Measurements from ENCODE around the gene KCNB1. TPM values are rescaled to one million over a fixed set of nuclear protein-coding genes. Genes with fewer than 3 reads are reported as not detected.

The KCNB1 gene
- total RNA-seq, 1 donor from 2014 or later = 2.8 TPM

DNA sequence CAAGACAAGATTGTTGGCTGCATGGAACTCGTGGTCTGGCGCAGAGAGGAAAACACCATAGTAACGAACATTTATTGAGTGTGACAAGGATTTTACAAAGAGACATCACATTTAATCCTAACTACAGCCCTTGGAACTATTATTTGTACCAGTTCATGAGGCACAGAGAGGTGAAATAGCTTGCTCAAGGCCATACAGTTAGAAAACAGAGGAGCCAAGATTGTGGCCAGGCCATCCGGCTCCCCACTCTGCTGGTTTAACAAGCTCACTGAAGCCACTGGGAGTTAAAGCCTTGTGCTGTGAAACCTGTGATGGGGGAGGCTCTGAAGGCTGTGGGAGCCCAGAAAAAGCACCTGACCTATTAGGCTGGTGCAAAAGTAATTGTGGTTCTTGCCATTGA, 129.7 kb downstream of the KCNB1 start:
- DNase-seq (ENCODE audit: low read depth, low spot score) = no peak
- Mint-ChIP-seq H3K9me3 (no peaks in the 10 kb centered on the region), H3K4me1 (peaks cover 3% of the 10 kb centered on the region), H3K36me3 (ENCODE audit: low read depth) (no peaks in the 10 kb centered on the region), H3K27ac (ENCODE audit: unreplicated experiment) (no peak overlapping the region), H3K4me3 (no peak overlapping the region), H3K27me3 (ENCODE audit: low read depth) (peaks cover 14% of the 10 kb centered on the region)
- TF ChIP-seq, protein P1, sequence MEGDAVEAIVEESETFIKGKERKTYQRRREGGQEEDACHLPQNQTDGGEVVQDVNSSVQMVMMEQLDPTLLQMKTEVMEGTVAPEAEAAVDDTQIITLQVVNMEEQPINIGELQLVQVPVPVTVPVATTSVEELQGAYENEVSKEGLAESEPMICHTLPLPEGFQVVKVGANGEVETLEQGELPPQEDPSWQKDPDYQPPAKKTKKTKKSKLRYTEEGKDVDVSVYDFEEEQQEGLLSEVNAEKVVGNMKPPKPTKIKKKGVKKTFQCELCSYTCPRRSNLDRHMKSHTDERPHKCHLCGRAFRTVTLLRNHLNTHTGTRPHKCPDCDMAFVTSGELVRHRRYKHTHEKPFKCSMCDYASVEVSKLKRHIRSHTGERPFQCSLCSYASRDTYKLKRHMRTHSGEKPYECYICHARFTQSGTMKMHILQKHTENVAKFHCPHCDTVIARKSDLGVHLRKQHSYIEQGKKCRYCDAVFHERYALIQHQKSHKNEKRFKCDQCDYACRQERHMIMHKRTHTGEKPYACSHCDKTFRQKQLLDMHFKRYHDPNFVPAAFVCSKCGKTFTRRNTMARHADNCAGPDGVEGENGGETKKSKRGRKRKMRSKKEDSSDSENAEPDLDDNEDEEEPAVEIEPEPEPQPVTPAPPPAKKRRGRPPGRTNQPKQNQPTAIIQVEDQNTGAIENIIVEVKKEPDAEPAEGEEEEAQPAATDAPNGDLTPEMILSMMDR (conservative IDR thresholded peaks at IDR 0.05) = no peak

DNA sequence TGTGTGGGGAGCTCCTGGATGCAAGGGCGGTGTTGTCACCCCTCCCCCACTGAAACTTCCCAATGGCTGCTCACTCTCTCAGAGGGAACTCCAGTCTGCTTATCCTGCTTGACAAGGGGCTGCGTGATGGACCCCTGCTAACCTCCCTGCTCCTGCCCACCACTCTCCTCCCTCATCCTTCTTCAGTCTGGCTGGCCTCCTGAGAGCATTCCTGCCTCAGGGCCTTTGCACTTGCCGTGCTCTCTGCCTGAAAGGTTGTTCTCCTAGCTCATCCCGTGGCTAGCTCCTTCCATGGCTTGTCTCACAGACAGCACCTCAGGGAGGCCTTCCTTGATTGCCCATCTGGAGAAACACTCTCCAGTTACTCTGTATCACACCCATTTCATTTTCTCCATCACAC, 130.7 kb downstream of the KCNB1 start:
- Mint-ChIP-seq H3K4me1 (peaks cover 9% of the 10 kb centered on the region), H3K27ac (ENCODE audit: unreplicated experiment) (peak overlapping the region; percentile 36), H3K9me3 (no peaks in the 10 kb centered on the region), H3K27me3 (ENCODE audit: low read depth) (peaks cover 14% of the 10 kb centered on the region), H3K36me3 (ENCODE audit: low read depth) (no peaks in the 10 kb centered on the region), H3K4me3 (no peak overlapping the region)
- DNase-seq (ENCODE audit: low read depth, low spot score) = no peak
- TF ChIP-seq, protein P1 (conservative IDR thresholded peaks at IDR 0.05) = no peak

DNA sequence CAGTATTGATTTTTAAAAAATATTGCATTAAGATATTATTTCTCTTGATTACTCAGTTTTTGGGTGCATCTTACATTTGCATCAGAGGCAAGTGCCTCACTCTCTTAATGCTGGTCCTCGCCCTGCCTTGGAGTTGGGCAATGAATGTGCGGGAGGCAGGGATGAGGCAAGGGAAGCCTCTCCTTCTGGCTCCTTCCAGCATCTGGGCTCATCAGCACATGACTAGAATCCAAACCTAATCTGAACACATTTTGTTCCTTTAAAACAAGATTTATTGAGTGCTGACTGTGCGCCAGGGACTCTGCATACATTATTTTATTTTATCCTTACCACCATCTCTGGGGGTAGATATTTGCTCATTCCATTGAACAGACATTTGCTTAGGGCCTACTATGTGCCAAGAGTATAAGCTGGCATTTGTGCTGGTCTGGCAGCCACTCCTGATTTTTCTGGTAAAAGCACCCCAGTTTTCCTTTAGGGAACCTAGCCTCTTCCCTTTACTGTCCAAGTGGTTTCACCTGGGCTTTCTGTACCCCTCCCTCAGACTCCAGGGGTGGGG, 132.7 kb downstream of the KCNB1 start:
- H3K36me3 Mint-ChIP-seq (ENCODE audit: low read depth) = no peaks in the 10 kb centered on the region
- H3K27ac Mint-ChIP-seq (ENCODE audit: unreplicated experiment) = no peak overlapping the region
- H3K27me3 Mint-ChIP-seq (ENCODE audit: low read depth) = peaks cover 14% of the 10 kb centered on the region
- no peaks in the 10 kb centered on the region for H3K9me3 Mint-ChIP-seq
- no peak for DNase-seq (ENCODE audit: low read depth, low spot score)
- TF ChIP-seq, protein P1 (conservative IDR thresholded peaks at IDR 0.05) = no peak
- peaks cover 9% of the 10 kb centered on the region for H3K4me1 Mint-ChIP-seq
- H3K4me3 Mint-ChIP-seq = no peak overlapping the region

DNA sequence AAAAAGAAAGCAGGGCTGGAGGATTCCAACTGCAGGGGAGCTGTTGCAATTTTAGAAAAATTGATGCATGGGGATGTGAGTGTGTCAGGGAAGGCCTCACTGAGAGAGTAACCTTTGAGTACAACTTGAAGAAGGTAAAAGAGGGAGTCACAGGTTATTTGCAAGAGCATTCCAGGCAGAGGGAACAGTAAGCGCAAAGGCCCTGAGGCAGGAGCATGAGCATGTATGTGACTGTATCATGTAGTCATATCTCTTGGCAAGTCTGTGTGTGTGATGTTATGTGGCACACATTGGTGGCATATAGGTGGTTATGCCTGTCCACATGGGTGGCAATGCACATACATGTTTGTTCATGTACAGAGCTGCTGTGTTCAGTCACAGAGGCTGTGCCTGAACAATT, 133.4 kb downstream of the KCNB1 start:
- Mint-ChIP-seq H3K9me3 (no peaks in the 10 kb centered on the region), H3K27ac (ENCODE audit: unreplicated experiment) (no peak overlapping the region), H3K4me1 (peaks cover 9% of the 10 kb centered on the region), H3K4me3 (no peak overlapping the region), H3K36me3 (ENCODE audit: low read depth) (no peaks in the 10 kb centered on the region), H3K27me3 (ENCODE audit: low read depth) (peaks cover 14% of the 10 kb centered on the region)
- TF ChIP-seq, protein P1 (conservative IDR thresholded peaks at IDR 0.05) = no peak
- no peak for DNase-seq (ENCODE audit: low read depth, low spot score)

DNA sequence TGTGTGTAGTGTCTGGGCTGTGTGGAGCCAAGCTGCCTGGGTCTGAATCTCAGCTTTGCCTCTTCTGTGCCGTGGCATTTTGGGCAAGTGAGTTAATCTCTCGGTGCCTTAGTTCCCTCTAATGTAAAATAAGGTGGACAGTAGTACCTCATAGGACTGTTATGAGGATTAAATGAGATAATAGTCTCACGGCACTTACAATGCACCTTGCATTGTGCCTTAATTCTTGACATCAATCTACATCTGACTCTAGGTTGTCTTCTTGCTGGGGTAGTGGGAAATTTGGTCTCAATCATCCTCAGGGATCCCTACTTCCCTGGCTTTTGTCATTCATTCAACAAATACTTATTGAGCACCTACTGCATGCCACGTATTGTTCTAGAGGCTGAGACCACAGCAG, 133.9 kb downstream of the KCNB1 start:
- peaks cover 14% of the 10 kb centered on the region for H3K27me3 Mint-ChIP-seq (ENCODE audit: low read depth)
- DNase-seq (ENCODE audit: low read depth, low spot score) = no peak
- no peak overlapping the region for H3K4me3 Mint-ChIP-seq
- no peak overlapping the region for H3K27ac Mint-ChIP-seq (ENCODE audit: unreplicated experiment)
- H3K36me3 Mint-ChIP-seq (ENCODE audit: low read depth) = no peaks in the 10 kb centered on the region
- peaks cover 9% of the 10 kb centered on the region for H3K4me1 Mint-ChIP-seq
- no peaks in the 10 kb centered on the region for H3K9me3 Mint-ChIP-seq
- TF ChIP-seq, protein P1 (conservative IDR thresholded peaks at IDR 0.05) = no peak

Measured in neural crest cell (in vitro differentiated cells).